IPS DF 4.7 (cell line): ENCODE measurements around the gene KIT.

Experiments used
- DNase-seq: peaks from one replicate; pipeline ENCODE4 v3.0.0-alpha.2; 2013; ENCODE audit warnings: low spot score; ENCODE audit errors: extremely low read depth

KIT gene

DNA sequence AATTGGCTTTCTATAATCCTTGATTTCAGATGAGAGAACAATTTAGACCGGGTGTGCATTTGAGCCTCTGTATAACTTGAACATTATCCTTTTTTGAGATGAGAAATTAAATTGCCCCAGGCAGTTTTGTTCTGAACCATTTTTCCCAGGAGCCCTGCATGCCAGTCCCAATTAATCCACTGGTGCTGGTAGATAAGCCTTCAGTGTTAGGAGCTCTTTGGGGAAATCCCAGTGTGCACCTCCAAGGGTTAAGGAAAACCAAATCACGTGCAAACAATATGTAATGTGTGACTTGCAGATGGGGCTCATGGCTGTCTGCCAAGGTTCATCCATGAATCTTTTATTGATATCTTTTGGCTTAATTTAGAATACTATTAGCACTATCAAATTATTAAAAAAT lies 43.2 kb downstream of the KIT start:
- no peak for DNase-seq

DNA sequence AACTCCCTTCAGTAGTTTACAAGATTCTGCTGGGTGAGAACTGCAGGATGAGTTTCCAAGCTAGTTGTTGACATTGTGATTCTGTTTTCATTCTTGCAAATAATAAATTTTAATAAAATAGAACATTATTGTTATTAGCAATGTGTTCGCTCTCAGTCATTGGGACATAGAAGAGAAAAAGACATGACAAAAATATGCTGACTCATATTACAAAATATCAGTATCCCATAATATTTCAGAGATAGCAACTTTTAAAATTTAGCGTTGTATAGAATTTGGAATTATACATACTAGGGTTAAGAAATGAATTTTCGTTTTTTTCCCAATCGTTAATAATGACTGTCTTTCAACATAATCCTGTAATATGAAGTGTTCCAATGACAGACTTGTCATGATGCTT lies 45.4 kb downstream of the KIT start:
- DNase-seq: no peak

GRCh38 chr4:54707406-54707805 lies 49.6 kb downstream of the KIT start:
- DNase-seq: no peak

- DNase-seq: no peak
Observed at GRCh38 chr4:54708339-54709279, 50.9 kb downstream of the KIT start.

DNA sequence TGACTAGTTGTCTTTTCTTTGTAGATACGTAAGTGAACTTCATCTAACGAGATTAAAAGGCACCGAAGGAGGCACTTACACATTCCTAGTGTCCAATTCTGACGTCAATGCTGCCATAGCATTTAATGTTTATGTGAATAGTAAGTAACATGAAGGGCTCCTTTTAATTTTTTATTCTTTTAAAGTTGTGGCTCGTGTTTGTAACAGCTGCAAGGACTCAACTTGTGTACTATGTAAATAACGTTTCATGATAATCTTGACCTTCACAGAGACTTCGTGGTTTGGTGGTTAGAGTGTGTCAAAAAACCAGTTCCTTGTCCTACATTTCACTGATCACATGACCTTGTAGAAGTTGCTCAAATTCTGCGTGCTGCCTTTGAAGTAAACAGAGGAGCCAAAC lies 51.6 kb downstream of the KIT start:
- DNase-seq: no peak

GRCh38 chr4:54712206-54712605 lies 54.4 kb downstream of the KIT start:
- no peak for DNase-seq

- no peak for DNase-seq
Observed at GRCh38 chr4:54714631-54715030, 56.9 kb downstream of the KIT start.

DNA sequence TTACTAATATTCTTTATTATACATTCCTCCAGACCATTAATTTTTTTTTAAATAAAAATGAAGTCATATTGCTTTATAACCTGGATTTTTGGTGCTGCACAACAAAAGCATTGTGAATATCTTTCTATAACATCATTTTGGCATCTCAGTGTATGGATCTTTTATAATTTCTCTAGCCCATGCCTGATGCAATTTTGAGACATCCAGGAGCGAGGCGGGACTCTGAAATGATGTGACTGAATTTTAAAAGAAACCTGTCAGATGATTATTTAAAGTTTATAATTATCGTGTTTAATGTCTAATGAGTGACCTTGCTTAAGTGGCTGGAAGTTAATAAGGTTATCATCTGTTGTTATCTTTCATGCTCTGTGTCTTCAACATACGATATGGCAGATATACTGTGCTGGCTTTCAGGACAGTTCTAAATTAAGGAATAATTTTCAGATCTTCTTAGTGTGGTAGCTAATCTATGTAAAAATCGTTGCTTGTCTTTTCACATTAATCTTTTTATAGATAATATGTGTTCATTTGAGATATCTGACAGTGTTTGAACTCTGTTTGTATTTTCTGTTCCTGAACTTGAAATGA lies 58.8 kb downstream of the KIT start:
- DNase-seq: no peak

- DNase-seq: no peak
Observed at GRCh38 chr4:54717694-54718093, 59.9 kb downstream of the KIT start.

DNA sequence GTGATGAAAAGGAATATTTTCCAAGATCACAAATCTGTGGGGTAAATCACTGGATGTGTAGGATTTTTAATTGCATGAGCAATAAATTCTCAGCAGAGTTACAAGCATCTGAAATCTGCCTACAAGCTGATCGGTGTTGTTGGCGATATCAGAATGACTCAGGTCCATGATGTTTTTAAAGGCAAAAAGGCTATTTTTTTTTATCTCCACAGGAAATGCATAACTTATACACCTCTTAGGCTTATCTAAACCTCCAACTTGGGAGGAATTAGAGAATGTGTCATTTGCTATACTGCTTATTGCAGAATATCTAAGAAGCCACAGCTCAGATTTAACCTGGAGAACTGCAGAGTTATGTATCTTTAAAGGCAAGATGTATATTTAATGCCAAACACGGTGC lies 61.6 kb downstream of the KIT start:
- no peak for DNase-seq

DNA sequence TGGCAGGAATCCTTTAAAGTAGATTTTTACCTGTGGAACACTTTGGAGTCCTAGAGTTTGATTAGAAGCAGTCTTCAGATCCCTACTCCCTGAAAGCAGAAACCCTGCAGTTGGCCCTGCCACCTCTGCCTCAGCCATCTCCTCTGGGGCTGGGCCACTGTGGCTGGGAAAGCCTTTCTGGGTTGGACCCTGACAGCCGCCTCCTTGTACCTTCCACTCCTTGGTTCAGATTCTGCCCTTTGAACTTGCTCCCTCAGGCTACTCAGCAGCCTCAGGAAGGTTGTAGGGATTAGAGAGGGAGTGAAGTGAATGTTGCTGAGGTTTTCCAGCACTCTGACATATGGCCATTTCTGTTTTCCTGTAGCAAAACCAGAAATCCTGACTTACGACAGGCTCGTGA lies 65.5 kb downstream of the KIT start:
- no peak for DNase-seq

DNA sequence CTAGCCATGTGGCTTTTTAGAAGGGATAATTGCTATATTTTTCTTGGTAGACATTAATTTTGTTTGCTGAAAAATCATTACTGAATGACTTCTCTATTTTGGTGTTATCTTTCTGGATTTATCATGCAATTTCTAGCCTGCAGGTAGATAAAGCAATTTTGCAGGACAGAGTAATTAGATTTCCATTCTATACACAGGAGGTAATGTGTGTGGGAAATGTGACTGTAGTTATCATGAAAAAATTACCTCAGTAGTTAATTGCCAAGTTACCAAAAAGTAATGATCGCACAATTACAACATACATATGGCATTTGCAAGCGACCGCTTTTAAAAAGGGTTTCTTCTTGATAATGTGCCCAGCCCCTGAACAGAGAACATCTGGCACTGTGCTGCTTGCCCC lies 66.1 kb downstream of the KIT start:
- DNase-seq: no peak

DNA sequence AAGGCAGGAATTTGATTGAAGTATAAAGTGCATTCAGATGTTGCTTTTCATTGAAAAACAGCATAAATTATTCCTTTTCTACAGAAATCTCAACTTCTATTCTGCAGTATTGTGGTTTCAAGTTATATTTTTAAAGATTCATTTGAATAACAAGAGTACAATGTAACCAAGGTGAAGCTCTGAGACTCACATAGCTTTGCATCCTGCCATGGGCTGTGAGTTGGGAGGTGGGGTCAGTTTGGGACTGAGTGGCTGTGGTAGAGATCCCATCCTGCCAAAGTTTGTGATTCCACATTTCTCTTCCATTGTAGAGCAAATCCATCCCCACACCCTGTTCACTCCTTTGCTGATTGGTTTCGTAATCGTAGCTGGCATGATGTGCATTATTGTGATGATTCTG lies 69.2 kb downstream of the KIT start:
- DNase-seq: no peak

DNA sequence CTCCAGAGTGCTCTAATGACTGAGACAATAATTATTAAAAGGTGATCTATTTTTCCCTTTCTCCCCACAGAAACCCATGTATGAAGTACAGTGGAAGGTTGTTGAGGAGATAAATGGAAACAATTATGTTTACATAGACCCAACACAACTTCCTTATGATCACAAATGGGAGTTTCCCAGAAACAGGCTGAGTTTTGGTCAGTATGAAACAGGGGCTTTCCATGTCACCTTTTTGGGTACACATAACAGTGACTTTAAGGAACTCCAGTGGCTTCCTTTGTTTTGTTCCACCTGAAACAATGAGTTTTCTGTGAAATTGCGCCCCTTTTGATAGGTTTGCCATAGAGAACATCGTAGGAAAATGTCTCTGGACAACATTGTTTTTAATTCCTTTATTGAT lies 69.6 kb downstream of the KIT start:
- no peak for DNase-seq

DNA sequence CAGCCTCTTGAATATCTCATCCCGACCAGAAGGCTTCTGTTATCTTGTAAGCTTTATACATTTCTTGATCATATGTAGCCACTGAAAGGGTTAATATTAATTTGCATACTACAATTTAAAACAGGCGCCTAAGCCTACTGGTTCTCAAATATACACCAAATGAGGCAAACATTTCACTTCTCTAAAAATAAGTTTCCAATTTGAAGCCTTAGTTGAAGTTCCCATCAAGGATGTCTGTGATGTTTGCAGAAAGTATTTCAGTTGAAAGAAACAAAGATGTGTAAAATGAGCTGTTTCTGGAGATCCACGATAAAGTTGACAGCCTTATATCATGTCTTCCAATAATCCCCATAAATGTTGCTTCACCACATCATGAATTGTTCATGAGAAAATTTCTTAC lies 70.6 kb downstream of the KIT start:
- DNase-seq: no peak

DNA sequence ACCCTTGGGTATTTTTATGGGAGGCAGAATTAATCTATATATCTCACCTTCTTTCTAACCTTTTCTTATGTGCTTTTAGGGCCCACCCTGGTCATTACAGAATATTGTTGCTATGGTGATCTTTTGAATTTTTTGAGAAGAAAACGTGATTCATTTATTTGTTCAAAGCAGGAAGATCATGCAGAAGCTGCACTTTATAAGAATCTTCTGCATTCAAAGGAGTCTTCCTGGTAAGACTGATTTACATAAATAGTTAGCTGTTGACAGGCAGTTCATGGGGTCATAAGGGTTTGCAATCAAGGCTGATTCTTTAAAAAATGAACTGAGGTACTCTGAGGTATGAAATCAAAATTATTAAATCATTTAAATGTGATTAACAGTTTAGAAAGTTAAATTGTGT lies 71.5 kb downstream of the KIT start:
- no peak for DNase-seq

DNA sequence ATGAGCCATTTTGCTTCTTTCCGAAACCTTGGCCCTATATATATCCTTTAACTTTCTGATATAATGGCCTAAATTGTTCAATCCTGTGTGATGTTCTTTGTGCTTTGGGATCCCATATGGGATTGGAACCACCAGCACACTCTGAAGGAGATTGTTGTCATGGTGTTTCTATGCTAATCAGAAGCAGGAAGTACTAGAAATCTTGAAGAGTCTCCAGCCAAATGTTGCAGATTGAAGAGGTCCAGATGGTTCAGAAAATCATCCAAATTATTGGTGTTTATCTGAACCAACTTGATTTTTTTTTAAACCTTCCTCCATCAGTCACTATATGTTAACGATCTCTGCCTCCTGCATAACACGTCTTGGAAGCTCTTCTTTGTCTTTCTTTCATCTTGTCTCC lies 72.8 kb downstream of the KIT start:
- no peak for DNase-seq

DNA sequence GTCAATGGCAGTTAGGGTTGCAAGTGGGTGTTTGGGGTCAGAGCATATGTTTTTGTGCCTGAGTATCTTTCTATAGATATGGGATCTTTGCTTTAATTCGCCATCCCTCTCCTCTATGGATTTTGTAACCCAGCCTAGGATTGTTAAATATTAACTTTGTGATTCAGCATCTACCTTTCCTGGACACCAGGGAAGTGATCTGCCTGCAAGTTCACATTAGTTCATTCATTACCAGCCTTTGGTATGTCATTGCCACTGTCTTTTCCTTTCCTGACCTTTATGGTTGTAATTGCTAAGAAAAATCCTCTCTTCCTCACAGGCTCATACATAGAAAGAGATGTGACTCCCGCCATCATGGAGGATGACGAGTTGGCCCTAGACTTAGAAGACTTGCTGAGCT lies 73.8 kb downstream of the KIT start:
- no peak for DNase-seq

DNA sequence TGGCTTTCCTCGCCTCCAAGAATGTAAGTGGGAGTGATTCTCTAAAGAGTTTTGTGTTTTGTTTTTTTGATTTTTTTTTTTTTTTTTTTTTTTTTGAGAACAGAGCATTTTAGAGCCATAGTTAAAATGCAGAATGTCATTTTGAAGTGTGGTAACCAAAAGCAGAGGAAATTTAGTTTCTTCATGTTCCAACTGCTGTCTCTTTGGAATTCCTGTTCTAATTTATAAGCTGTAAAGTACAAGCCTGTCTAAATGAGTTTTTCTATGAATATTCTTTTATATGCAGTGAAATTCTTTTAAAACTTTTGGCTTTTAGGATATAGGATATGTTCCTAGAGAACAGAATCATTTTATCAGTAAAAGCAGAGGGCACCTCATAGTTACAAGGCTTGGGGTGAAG lies 74.2 kb downstream of the KIT start:
- no peak for DNase-seq

DNA sequence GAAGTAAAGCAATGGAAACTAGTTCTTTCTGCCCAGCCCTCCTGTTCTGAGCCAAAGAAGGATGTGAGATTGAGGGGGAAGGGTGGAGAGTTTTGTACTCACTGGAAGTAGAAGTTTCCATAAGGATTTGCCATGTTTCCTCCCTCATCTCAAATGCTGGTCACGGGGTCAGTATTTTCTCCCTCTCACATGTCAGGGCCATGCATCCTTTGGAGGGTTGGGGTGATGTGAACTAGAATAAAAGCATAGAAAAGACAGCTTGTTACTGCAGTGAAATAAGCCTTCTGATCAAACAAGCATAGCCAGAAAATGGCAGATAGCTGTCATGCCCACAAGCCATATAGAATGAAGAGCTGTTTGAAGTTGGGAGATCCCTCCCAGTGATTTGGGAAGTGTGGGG lies 79.7 kb downstream of the KIT start:
- DNase-seq: no peak

DNA sequence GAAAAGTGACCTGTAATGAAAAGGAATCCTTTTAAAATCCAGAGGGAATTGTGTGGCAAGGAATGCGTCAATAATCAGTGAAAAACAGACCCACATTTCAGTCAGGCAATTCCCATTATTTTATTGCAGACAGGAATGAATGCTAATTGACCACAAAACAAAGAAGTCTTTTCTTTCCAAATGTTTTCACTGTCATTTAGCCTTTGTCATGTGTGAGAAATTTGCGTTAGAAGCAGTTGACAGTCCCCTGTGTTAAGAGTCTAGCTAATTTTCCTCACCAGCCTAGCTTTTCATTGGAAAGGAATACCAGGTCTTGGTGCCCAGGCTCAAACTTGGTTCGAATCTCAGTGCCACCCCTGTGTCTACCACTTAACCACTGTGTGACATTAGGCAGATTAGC lies 83.4 kb downstream of the KIT start:
- DNase-seq: no peak

DNA sequence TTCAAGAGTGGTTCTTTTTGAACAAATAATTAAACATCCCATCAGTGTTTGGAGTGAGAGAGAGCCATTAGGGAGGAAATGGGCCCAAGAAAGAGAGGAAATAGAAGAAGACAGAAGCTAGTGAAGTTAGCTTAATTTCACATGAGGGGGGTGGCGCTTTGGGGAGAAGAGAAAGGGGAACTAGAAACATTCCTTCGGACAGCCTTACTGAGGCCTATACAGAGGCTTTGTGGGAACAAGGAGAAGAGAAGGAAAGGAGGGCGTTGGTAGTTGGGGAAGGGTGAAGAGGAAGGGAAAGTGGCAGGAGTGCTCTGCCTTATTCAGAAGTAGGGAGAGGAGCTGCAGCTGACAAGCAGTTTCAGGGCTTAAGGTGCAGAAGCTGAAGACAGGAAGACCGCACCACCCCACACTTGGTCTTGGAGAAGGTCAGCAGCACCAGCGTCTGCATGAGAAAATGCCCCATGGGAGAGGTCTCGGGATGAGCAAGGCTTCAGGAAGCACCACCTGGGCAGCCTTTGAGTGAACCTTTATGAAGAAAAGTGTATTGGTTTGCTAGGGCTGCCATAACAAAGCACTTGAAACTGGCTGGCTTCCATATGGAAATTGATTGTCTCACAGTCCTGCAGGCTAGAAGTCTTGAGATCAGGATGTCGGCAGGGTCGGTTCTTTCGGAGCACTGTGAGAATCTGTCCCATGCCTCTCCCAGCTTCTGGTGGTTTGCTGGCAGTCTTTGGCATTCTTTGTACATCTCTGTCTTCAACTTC lies 85.1 kb downstream of the KIT start:
- DNase-seq: no peak
